HG03565 (cell line): ENCODE measurements around the gene PPP1R2.

Experiments
- ATAC-seq: cut with Tn5 transposase; IDR thresholded peaks from one replicate; pipeline ENCODE4 v1.9.1; 2021; ENCODE audit warnings: mild to moderate bottlenecking, moderate library complexity; ENCODE audit not compliant: unreplicated experiment

PPP1R2 gene

GRCh38 chr3:195466251-195466650 is 76.9 kb downstream of the PPP1R2 start:
- no peak for ATAC-seq
